Endodermal cell (in vitro differentiated cells): Measurements from ENCODE around the gene ASB17. TPM values are rescaled to one million over a fixed set of nuclear protein-coding genes. Genes with fewer than 3 reads are reported as not detected.
"Not testable (repeated sequence)": the region's sequence is repeated elsewhere in the genome, so short reads cannot be mapped to it uniquely, and the experiment has no call there.

Source experiments
- DNase-seq: peaks from one replicate; pipeline ENCODE4 v3.0.0-alpha.2; 2017
- H3K27ac ChIP-seq: 2 replicates; pipeline ENCODE4 v1.5.1; 2013; ENCODE audit warnings: mild to moderate bottlenecking, low read depth, low read length, moderate library complexity
- H3K27me3 ChIP-seq: 2 replicates; pipeline ENCODE4 v1.6.1; 2013; ENCODE audit warnings: mild to moderate bottlenecking, low read length, moderate library complexity; ENCODE audit not compliant: insufficient read depth, control insufficient read depth, poor library complexity, severe bottlenecking
- H3K36me3 ChIP-seq: 2 replicates; pipeline ENCODE4 v1.7.0; 2013; ENCODE audit warnings: mild to moderate bottlenecking, low read length, moderate library complexity; ENCODE audit not compliant: control insufficient read depth, insufficient read depth
- H3K4me1 ChIP-seq: one replicate; pipeline ENCODE4 v1.7.0; 2013; ENCODE audit warnings: low read length; ENCODE audit not compliant: control insufficient read depth, insufficient read depth
- H3K4me3 ChIP-seq: 2 replicates; pipeline ENCODE4 v1.5.1; 2013; ENCODE audit warnings: mild to moderate bottlenecking, low read length, moderate library complexity
- H3K9ac ChIP-seq: 2 replicates; pipeline ENCODE4 v1.6.1; 2013; ENCODE audit warnings: mild to moderate bottlenecking, low read length, moderate library complexity; ENCODE audit not compliant: poor library complexity, severe bottlenecking; ENCODE audit errors: extremely low read depth
- H3K9me3 ChIP-seq: 2 replicates; pipeline ENCODE4 v1.6.1; 2013; ENCODE audit warnings: mild to moderate bottlenecking, low read length, moderate library complexity; ENCODE audit not compliant: control insufficient read depth
- H3K27ac Mint-ChIP-seq: 2 replicates; pipeline ENCODE4 v1.8.0; 2020; ENCODE audit warnings: mixed read lengths
- H3K27me3 Mint-ChIP-seq: 2 replicates; pipeline ENCODE4 v1.8.0; 2021; ENCODE audit warnings: mild to moderate bottlenecking, mixed read lengths; ENCODE audit not compliant: insufficient read depth
- H3K36me3 Mint-ChIP-seq: 2 replicates; pipeline ENCODE4 v1.8.0; 2020; ENCODE audit warnings: low read depth, mixed read lengths
- H3K4me1 Mint-ChIP-seq: 2 replicates; pipeline ENCODE4 v1.8.0; 2020; ENCODE audit warnings: mixed read lengths
- H3K4me3 Mint-ChIP-seq: 2 replicates; pipeline ENCODE4 v1.8.0; 2020; ENCODE audit warnings: mild to moderate bottlenecking, moderate library complexity, mixed read lengths
- H3K9me3 Mint-ChIP-seq: 2 replicates; pipeline ENCODE4 v1.8.0; 2020; ENCODE audit warnings: mild to moderate bottlenecking, mixed read lengths
- CTCF ChIP-seq: fragments of 200-600 bp; sonication (generic); conservative IDR thresholded peaks from 2 replicates; pipeline ENCODE4 v1.5.0; 2021; ENCODE audit warnings: antibody characterized with exemption, mild to moderate bottlenecking
- WGBS, 2 experiments: methylation state at CpG; one replicate each; pipeline versions ENCODE4 v1.1.5 to v1.1.7; 2013; ENCODE audit warnings: missing lambda C conversion rate in 2 of 2, mixed read lengths in 1 of 2; ENCODE audit not compliant: insufficient coverage in 1 of 2, insufficient read length in 1 of 2; 5-methylcytosine and 5-hydroxymethylcytosine counted together
- total RNA-seq, 2 donors: library from RNA; stranded (reverse); fragmentation: NEBNext Ultra II Directional in 1 of 2; extraction: Animal tissue kit (Norgen Biotek cat#: 25700) in 1 of 2; gene quantifications; 2 replicates in 1 of 2; 3 replicates in 1 of 2; pipeline ENCODE4 v1.2.1, GENCODE V29; 2021

ASB17 gene
- total RNA-seq, 2 donors from 2014 or later, result not detected

- Histone ChIP-seq H3K27ac (no peak overlapping the region), H3K27me3 (peaks cover 24% of the 10 kb centered on the region), H3K4me3 (no peak overlapping the region), H3K36me3 (no peaks in the 10 kb centered on the region), H3K9me3 (no peaks in the 10 kb centered on the region), H3K4me1 (no peaks in the 10 kb centered on the region), H3K9ac (no peak overlapping the region)
- TF ChIP-seq CTCF, result no peak
- Mint-ChIP-seq H3K36me3 (no peaks in the 10 kb centered on the region), H3K9me3 (no peaks in the 10 kb centered on the region), H3K4me3 (no peak overlapping the region), H3K27me3 (peaks cover 9% of the 10 kb centered on the region), H3K27ac (no peak overlapping the region), H3K4me1 (peaks cover 1% of the 10 kb centered on the region)
- 89 to 93% methylated on average over 1 to 3 of the region's 3 CpGs for WGBS, 2 experiments
- no peak for DNase-seq
Observed at GRCh38 chr1:75969550-75969949, 37.3 kb upstream of the ASB17 start.

GRCh38 chr1:75967719-75968118 is 35.5 kb upstream of the ASB17 start:
- Mint-ChIP-seq H3K27me3 (peaks cover 9% of the 10 kb centered on the region), H3K36me3 (no peaks in the 10 kb centered on the region)

GRCh38 chr1:75964760-75965408 is 32.7 kb upstream of the ASB17 start:
- Histone ChIP-seq H3K36me3 (no peaks in the 10 kb centered on the region), H3K4me3 (no peak overlapping the region), H3K4me1 (no peaks in the 10 kb centered on the region), H3K27ac (no peak overlapping the region), H3K9ac (no peak overlapping the region), H3K9me3 (peaks cover 6% of the 10 kb centered on the region), H3K27me3 (peaks cover 24% of the 10 kb centered on the region)
- DNase-seq, result no peak
- peak; percentile 16 for TF ChIP-seq CTCF
- peaks cover 5% of the 10 kb centered on the region for H3K36me3 Mint-ChIP-seq
- peaks cover 9% of the 10 kb centered on the region for H3K27me3 Mint-ChIP-seq
- peaks cover 16% of the 10 kb centered on the region for H3K9me3 Mint-ChIP-seq
- H3K4me3 Mint-ChIP-seq, result no peak overlapping the region
- no peak overlapping the region for H3K27ac Mint-ChIP-seq
- H3K4me1 Mint-ChIP-seq, result no peaks in the 10 kb centered on the region

More at GRCh38 chr1:75967719-75968118, 35.5 kb upstream of the ASB17 start:
- no peak for TF ChIP-seq CTCF
- Mint-ChIP-seq H3K4me3 (no peak overlapping the region), H3K27ac (no peak overlapping the region), H3K4me1 (no peaks in the 10 kb centered on the region), H3K9me3 (no peaks in the 10 kb centered on the region)
- Histone ChIP-seq H3K4me1 (no peaks in the 10 kb centered on the region), H3K9me3 (no peaks in the 10 kb centered on the region), H3K4me3 (no peak overlapping the region), H3K27ac (no peak overlapping the region), H3K27me3 (peaks cover 24% of the 10 kb centered on the region), H3K36me3 (no peaks in the 10 kb centered on the region), H3K9ac (no peak overlapping the region)
- DNase-seq, result no peak
- 65 to 100% methylated on average over 1 of the region's 1 CpG for WGBS, 2 experiments

GRCh38 chr1:75964110-75964759 is 32.0 kb upstream of the ASB17 start:
- not testable (repeated sequence) for H3K9ac ChIP-seq, H3K27ac ChIP-seq, H3K4me1 ChIP-seq, H3K4me3 Mint-ChIP-seq, DNase-seq, H3K36me3 Mint-ChIP-seq, H3K27me3 Mint-ChIP-seq, H3K9me3 ChIP-seq, H3K27ac Mint-ChIP-seq, H3K36me3 ChIP-seq, H3K4me3 ChIP-seq, H3K4me1 Mint-ChIP-seq
- H3K9me3 Mint-ChIP-seq, result peaks cover 18% of the 10 kb centered on the region
- WGBS, 2 experiments, result 88 to 98% methylated on average over 5 to 10 of the region's 10 CpGs
- H3K27me3 ChIP-seq, result peaks cover 24% of the 10 kb centered on the region
